HAP-1 (cell line): Measurements from ENCODE around the gene MAST4.

Experiments used
- DNase-seq, 2 experiments: peaks; one replicate each; pipeline ENCODE4 v3.0.0-alpha.2; 2016 to 2020; ENCODE audit warnings: low spot score in 2 of 2
- H3K27me3 ChIP-seq: fragments of 250-450 bp; sonication (Bioruptor Pico); 2 replicates; pipeline ENCODE4 v1.5.1; 2020; ENCODE audit warnings: low read depth, mild to moderate bottlenecking, moderate library complexity
- H3K36me3 ChIP-seq: fragments of 250-450 bp; sonication (Bioruptor Pico); replicated peaks from 2 replicates; pipeline ENCODE4 v1.5.1; 2020; ENCODE audit warnings: mild to moderate bottlenecking
- H3K4me1 ChIP-seq: fragments of 250-450 bp; sonication (Bioruptor Pico); 2 replicates; pipeline ENCODE4 v1.5.1; 2020; ENCODE audit warnings: mild to moderate bottlenecking
- H3K4me3 ChIP-seq: fragments of 250-450 bp; sonication (Bioruptor Pico); 2 replicates; pipeline ENCODE4 v1.5.1; 2020; ENCODE audit warnings: mild to moderate bottlenecking, moderate library complexity
- H3K9me3 ChIP-seq: fragments of 250-450 bp; sonication (Bioruptor Pico); 2 replicates; pipeline ENCODE4 v1.5.1; 2020; ENCODE audit warnings: mild to moderate bottlenecking, moderate library complexity
- in situ Hi-C: fragments of 300-500 bp; cut with MboI; formaldehyde crosslinking; loops from 3 replicates; pipeline ENCODE4 v1.14.3; 2020; ENCODE audit warnings: low sequenced_read_pairs, inconsistent platforms, mixed read lengths

Gene MAST4

DNA sequence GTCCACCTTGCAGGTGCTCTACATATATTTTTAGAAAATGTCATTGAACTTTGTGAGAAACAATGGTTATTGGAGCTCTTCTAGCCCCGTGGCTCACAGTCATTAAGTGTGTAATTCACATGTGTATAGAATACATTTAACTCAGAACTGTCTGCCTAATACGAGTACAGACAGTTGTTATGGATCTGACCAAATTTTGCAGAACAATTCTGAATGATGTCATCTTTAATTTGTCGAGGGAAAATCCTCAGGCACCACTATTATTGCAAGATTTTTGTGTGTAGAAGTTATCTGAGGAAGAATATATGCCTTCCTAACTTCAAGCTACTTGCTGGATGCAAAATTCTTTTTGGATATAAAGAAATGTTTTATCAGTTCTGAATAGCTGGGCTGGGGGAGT lies 383.5 kb downstream of the MAST4 start:
- in situ Hi-C loops: no loop called here
- H3K9me3 ChIP-seq: no peaks in the 10 kb centered on the region
- no peaks in the 10 kb centered on the region; the same call in 1 of the 2 replicates for H3K4me1 ChIP-seq
- H3K27me3 ChIP-seq: peaks cover 7% of the 10 kb centered on the region; the same call in 1 of the 2 replicates
- DNase-seq: no peak
- H3K4me3 ChIP-seq: no peak overlapping the region
- no peaks in the 10 kb centered on the region for H3K36me3 ChIP-seq

DNA sequence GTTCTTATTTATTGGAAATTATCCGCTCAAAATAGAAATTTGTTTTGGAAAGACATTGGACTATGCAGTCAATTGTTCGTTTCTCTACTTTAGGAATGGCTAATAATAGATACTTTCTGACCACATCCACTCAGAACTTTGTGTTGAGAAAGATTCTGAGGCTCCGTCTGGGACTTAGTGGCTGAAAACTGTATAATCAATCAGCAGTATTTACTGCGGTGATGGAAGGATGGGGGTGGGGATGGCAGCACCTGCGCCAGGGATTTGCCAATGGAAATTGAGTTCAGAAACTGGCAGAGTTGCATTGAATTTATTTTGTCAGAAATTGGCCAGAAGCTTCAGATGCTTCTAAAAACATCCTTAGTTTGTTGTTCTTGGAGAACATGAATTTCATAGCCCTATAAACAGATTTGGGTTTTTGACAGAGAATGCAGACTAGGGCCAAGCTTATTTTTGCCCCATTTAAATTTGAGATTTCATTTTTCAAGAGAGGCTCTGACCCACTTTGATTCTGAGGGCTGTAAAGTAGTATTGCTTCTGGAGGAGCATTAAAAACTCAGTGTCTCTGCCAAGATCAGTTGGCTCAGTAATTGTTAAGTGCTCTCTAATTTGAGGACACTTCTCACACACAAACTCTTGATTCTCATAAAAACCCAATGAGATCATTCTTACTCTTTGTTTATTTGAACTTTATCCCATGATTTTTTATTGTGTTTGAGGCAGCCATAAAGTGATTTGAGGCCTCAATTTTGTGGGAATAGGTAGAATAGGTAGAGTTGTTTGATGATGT lies 385.3 kb downstream of the MAST4 start:
- H3K27me3 ChIP-seq: peaks cover 7% of the 10 kb centered on the region; the same call in 1 of the 2 replicates
- H3K4me3 ChIP-seq: no peak overlapping the region
- DNase-seq: no peak
- in situ Hi-C loops: no loop called here
- H3K36me3 ChIP-seq: no peaks in the 10 kb centered on the region
- no peaks in the 10 kb centered on the region for H3K9me3 ChIP-seq
- H3K4me1 ChIP-seq: no peaks in the 10 kb centered on the region; the same call in 1 of the 2 replicates

DNA sequence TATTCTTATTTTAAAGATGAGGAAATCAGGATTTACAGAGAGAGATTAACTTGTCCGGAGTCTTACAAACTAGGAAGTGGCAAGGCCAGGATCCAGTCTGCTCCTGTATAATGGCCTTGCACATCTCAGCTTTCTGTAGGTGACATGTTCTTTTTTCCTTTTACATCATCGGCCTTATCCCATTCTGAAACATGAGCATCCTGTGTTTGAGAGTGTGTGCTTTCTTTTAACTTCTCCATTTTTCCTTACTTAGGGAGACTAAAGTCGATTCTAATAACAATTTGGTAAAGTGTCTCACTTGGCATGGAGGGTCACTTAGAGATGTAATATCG lies 385.8 kb downstream of the MAST4 start:
- no peaks in the 10 kb centered on the region; the same call in 1 of the 2 replicates for H3K4me1 ChIP-seq
- peaks cover 7% of the 10 kb centered on the region; the same call in 1 of the 2 replicates for H3K27me3 ChIP-seq
- H3K4me3 ChIP-seq: no peak overlapping the region
- no peak for DNase-seq
- no peaks in the 10 kb centered on the region for H3K36me3 ChIP-seq
- H3K9me3 ChIP-seq: no peaks in the 10 kb centered on the region
- in situ Hi-C loops: no loop called here

DNA sequence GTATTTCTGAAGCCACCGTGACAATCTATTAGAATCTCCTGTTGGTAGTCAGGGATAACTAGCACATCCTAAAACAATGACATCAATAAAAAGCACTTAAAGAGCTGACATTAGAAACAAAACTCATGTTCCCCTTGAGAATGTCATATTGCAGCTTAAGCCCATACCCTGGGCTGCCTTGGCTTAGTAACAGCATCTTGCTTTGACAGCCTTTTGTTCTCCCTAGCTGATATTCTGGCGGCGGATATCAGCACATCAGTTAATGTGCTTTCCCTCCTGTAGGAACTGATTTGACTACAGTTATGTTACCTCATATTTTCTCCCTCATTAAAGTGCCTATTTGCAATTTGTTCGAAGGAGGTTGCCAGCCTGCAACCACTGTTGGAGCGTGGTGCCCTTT lies 386.3 kb downstream of the MAST4 start:
- Histone ChIP-seq H3K9me3 (no peaks in the 10 kb centered on the region), H3K36me3 (no peaks in the 10 kb centered on the region), H3K4me1 (no peaks in the 10 kb centered on the region; the same call in 1 of the 2 replicates), H3K27me3 (peaks cover 7% of the 10 kb centered on the region; the same call in 1 of the 2 replicates), H3K4me3 (no peak overlapping the region)
- in situ Hi-C loops: no loop called here
- no peak for DNase-seq

DNA sequence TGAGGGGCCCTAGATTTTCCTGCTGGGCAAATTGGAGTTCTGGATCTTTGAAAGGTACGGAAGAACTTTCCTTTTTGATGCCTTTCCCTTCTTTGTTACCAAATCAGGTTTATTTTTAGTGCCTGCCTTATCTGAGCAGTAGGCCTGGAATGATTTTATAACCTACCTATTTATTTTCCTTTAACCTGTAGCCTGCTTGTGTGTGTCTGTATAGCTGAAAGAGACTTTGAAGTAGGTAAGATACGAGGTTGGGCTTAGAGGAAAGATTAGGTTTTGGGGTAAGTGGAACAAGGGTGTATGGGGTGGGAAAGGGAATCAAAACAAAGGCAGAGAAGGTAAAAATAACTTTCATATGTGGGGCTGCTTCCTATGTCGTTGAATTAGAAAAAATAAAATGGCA lies 389.2 kb downstream of the MAST4 start:
- no peaks in the 10 kb centered on the region for H3K27me3 ChIP-seq
- H3K4me1 ChIP-seq: no peaks in the 10 kb centered on the region; the same call in 1 of the 2 replicates
- no peak for DNase-seq
- H3K36me3 ChIP-seq: no peaks in the 10 kb centered on the region
- in situ Hi-C loops: no loop called here
- no peak overlapping the region for H3K4me3 ChIP-seq
- no peaks in the 10 kb centered on the region for H3K9me3 ChIP-seq

DNA sequence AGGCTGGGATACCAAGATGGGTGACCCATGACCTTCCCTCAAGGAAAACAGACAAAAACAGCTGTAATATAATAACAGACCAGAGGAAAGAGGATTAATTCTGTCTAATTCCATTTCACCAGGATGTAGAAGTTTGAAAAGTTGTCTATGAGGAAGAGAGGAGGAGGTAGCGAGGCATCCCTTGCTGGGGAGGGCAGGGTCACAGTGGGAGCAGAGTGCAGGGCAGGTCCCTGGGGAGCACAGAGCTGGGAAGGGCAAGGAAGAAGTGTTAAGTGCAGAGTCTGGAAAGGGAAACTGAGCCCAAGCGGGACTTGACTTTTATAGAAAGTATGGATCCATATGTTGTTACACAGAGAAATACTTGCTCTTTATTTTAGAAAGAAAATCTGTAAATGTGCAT lies 389.8 kb downstream of the MAST4 start:
- no peak for DNase-seq
- no peaks in the 10 kb centered on the region for H3K9me3 ChIP-seq
- H3K27me3 ChIP-seq: 0 out of 2 replicates have a peak, but pooled peaks cover 2% of the 10 kb centered on the region
- H3K4me3 ChIP-seq: no peak overlapping the region
- in situ Hi-C loops: no loop called here
- no peaks in the 10 kb centered on the region; the same call in 1 of the 2 replicates for H3K4me1 ChIP-seq
- H3K36me3 ChIP-seq: no peaks in the 10 kb centered on the region

DNA sequence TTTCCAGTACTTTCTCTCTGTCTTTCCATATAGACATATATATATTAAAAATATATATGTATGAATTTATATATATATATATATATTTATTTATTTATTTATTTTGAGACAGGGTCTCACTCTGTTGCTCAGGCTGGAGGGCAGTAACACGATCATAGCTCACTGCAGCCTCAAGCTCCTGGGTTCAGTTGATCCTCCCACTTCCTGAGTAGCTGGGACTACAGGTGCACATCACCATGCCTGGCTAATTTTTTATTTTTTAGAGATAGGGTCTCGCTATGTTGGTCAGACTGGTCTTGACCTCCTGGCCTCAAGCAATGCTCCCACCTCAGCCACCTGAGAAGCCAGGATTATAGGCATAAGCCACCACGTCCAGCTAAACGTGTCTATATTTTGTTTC lies 390.3 kb downstream of the MAST4 start:
- H3K4me3 ChIP-seq: no peak overlapping the region
- no peaks in the 10 kb centered on the region for H3K9me3 ChIP-seq
- in situ Hi-C loops: no loop called here
- no peaks in the 10 kb centered on the region; the same call in 1 of the 2 replicates for H3K4me1 ChIP-seq
- H3K27me3 ChIP-seq: 0 out of 2 replicates have a peak, but pooled peaks cover 2% of the 10 kb centered on the region
- no peaks in the 10 kb centered on the region for H3K36me3 ChIP-seq
- DNase-seq: no peak

DNA sequence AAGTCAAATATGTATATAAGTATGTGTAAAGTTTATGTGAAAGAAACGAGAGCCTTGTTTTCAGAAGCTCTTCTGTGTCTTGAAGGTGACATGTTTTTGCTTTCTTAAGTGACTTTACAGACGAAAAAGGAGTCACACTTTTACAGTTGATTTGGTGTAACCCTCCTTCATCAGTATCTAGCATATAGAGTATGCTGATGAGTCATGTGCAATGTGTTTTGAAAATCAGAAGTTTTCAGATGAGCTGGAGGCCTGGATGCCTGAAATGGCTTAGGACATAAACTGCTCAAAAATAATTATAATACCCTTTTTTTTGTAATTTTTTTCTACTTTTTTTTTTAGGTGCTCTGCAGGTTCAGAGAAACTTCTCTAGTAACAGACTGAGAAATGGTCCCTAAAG lies 390.9 kb downstream of the MAST4 start:
- no peaks in the 10 kb centered on the region for H3K36me3 ChIP-seq
- 0 out of 2 replicates have a peak, but pooled peaks cover 2% of the 10 kb centered on the region for H3K27me3 ChIP-seq
- H3K4me3 ChIP-seq: no peak overlapping the region
- no peaks in the 10 kb centered on the region; the same call in 1 of the 2 replicates for H3K4me1 ChIP-seq
- H3K9me3 ChIP-seq: no peaks in the 10 kb centered on the region
- in situ Hi-C loops: no loop called here
- no peak for DNase-seq

DNA sequence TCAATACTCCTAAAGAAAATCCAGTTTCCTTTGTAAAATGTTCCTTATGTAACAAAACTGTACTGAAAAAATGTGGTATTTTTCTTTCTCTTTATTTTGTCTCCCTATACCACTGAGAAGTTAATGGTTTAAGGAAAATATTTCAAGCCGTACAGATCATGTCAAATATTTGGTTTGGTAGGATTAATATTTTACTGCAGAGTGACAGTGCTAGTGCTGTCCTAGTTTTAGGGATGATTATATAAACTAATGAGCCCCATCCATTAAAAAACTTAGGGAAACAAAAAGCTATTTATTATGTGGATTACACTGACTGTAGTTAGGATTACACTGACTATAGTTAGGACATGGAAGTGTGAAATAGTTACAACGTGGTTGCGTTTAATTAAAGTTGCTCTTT lies 391.3 kb downstream of the MAST4 start:
- 0 out of 2 replicates have a peak, but pooled peaks cover 2% of the 10 kb centered on the region for H3K27me3 ChIP-seq
- no peaks in the 10 kb centered on the region for H3K9me3 ChIP-seq
- no peak for DNase-seq
- no peak overlapping the region for H3K4me3 ChIP-seq
- H3K4me1 ChIP-seq: no peaks in the 10 kb centered on the region; the same call in 1 of the 2 replicates
- no peaks in the 10 kb centered on the region for H3K36me3 ChIP-seq
- in situ Hi-C loops: no loop called here

DNA sequence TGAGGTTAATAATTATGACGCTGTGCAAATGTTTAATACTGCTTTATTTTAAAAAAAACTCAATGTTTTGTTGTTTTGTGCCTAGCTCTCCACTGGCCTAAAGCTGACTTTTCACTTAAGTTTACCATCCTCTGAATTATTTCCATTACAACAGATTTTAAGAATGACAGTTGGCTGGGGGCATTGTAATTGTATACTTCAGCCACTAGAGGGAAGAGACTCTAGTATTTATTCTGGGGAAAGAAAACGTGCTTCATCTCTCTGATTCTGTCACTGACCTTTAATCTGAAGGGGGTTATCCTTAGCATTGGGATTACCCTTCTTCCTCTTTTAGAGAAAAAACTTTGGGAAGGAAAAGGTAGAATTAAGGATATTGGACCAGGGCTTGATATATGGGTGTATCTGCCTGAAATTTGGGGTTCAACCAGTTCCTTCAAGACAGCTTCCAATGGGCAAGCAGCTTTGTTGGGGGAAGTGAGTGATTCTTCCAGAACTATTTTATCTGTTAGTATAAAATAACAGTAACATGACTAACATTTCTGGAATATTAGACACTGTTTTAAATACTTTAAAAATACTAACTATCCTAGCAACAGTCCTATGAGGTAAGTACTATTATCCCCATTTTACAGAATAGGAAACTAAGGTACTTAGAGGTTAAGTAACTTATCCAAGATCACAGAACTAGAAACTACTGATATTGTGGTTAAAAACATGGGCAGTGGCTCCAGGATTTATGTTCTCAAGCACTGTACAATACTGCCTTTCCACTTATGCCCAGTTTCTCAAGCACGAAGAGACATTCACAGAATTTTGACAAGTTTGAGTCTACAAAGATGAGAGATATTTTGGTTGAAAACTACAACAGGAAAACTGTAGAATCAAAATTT lies 392.0 kb downstream of the MAST4 start:
- in situ Hi-C loops: no loop called here
- Histone ChIP-seq H3K4me3 (no peak overlapping the region), H3K36me3 (no peaks in the 10 kb centered on the region), H3K4me1 (peaks cover 2% of the 10 kb centered on the region), H3K9me3 (no peaks in the 10 kb centered on the region), H3K27me3 (0 out of 2 replicates have a peak, but pooled peaks cover 2% of the 10 kb centered on the region)
- DNase-seq: peak in 1 of 2 experiments; percentile 59

DNA sequence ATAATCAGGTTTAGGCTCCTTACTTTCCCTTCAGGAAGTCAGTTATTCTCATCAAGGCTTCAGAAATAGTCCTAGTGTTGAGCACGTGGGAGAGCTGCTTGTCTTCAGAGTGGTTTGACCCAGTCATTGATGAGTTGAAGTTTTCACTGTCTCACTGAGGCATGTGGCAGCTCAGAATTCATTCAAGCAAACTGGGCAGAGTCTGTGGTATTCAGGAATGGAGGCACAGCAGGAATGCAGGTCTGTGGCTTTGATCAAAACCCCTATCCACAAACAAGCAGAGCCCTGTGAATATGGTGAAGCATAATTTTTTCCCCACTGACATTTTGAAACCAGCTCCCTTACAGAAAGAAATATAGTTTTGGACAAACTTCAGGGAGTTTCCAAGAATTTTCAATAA lies 393.1 kb downstream of the MAST4 start:
- H3K4me1 ChIP-seq: peaks cover 9% of the 10 kb centered on the region
- H3K27me3 ChIP-seq: 0 out of 2 replicates have a peak, but pooled peaks cover 2% of the 10 kb centered on the region
- H3K9me3 ChIP-seq: no peaks in the 10 kb centered on the region
- H3K4me3 ChIP-seq: no peak overlapping the region
- in situ Hi-C loops: no loop called here
- no peak for DNase-seq
- H3K36me3 ChIP-seq: no peaks in the 10 kb centered on the region

DNA sequence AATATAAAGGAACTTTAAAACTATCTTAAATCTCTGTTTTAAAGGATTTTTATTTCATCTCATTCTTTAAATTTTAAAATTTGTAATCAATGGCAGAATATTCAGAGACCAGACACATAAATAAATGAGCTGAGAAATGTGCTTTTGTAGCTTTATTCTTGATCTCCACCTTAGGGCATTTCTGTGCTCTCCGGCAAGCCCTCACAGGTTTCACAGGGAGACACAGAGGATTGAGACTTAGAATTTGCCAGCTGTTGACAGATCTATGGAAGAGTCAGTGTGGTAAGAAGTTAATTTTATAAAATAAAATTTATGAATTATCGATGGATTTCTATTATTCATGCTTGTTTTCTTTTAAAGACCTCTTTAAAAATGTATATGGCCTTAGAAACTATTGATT lies 393.6 kb downstream of the MAST4 start:
- in situ Hi-C loops: no loop called here
- H3K27me3 ChIP-seq: 0 out of 2 replicates have a peak, but pooled peaks cover 2% of the 10 kb centered on the region
- peaks cover 9% of the 10 kb centered on the region for H3K4me1 ChIP-seq

DNA sequence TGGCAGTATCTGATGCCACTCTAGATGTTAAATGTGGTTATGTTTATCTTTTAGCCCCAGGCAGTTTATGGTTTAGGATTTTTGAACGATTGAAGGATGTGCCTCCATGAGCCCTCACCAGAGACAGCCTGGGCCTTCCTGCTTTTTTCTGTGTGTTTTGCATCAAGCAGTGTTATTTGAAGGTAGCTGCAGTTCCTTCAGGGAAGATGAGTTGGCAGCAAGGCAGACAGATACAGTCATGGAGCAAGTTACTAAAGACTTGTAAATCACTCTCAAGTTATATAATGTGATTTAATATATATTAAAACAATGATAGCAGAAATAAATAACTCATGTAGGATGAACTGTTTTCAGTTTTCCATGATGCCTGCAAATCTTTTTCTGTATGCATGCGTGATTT lies 395.6 kb downstream of the MAST4 start:
- H3K4me3 ChIP-seq: no peak overlapping the region
- H3K9me3 ChIP-seq: no peaks in the 10 kb centered on the region
- in situ Hi-C loops: no loop called here
- no peak for DNase-seq
- no peaks in the 10 kb centered on the region for H3K36me3 ChIP-seq
- peaks cover 9% of the 10 kb centered on the region for H3K4me1 ChIP-seq
- H3K27me3 ChIP-seq: 0 out of 2 replicates have a peak, but pooled peaks cover 2% of the 10 kb centered on the region

More for the DNA sequence above, 393.6 kb downstream of the MAST4 start:
- H3K4me3 ChIP-seq: no peak overlapping the region
- no peak for DNase-seq
- no peaks in the 10 kb centered on the region for H3K36me3 ChIP-seq
- H3K9me3 ChIP-seq: no peaks in the 10 kb centered on the region
